SK-N-SH treated with all-trans-retinoic acid at 6 μM for 48 hours (cell line): ENCODE measurements around the gene PCBP3.

Experiments used
- ARNTL ChIP-seq: fragments of 450-650 bp; formaldehyde crosslinking; IDR thresholded peaks from 2 replicates; pipeline ENCODE4 v1.5.0; 2020; ENCODE audit warnings: low read depth, mild to moderate bottlenecking, moderate library complexity, borderline replicate concordance
- BACH2 ChIP-seq: fragments of 250-450 bp; sonication (Bioruptor Pico); IDR thresholded peaks from 2 replicates; pipeline ENCODE4 v1.9.0; 2021; ENCODE audit warnings: mild to moderate bottlenecking, borderline replicate concordance
- CSDC2 ChIP-seq: fragments of 250-450 bp; sonication (Bioruptor Pico); IDR thresholded peaks from 2 replicates; pipeline ENCODE4 v1.5.0; 2020; ENCODE audit warnings: mild to moderate bottlenecking, moderate library complexity
- OSR1 ChIP-seq: fragments of 250-450 bp; sonication (Bioruptor Pico); IDR thresholded peaks from 2 replicates; pipeline ENCODE4 v1.8.0; 2022; ENCODE audit warnings: moderate library complexity, mild to moderate bottlenecking, inconsistent platforms
- PATZ1 ChIP-seq: fragments of 250-450 bp; sonication (Bioruptor Pico); IDR thresholded peaks from 2 replicates; pipeline ENCODE4 v1.8.0; 2020; ENCODE audit warnings: mild to moderate bottlenecking, moderate library complexity, borderline replicate concordance
- PPARA ChIP-seq: fragments of 250-450 bp; sonication (Bioruptor Pico); IDR thresholded peaks from 2 replicates; pipeline ENCODE4 v1.5.0; 2020; ENCODE audit warnings: mild to moderate bottlenecking, borderline replicate concordance
- TCF4 ChIP-seq: fragments of 250-450 bp; sonication (Bioruptor Pico); IDR thresholded peaks from 2 replicates; pipeline ENCODE4 v1.8.0; 2021; ENCODE audit warnings: mild to moderate bottlenecking, moderate library complexity, borderline replicate concordance
- TOX ChIP-seq: fragments of 250-450 bp; sonication (Bioruptor Pico); IDR thresholded peaks from 2 replicates; pipeline ENCODE4 v1.8.0; 2021; ENCODE audit warnings: mild to moderate bottlenecking, moderate library complexity, borderline replicate concordance
- ZFP3 ChIP-seq: fragments of 250-450 bp; sonication (Bioruptor Pico); IDR thresholded peaks from 2 replicates; pipeline ENCODE4 v1.5.0; 2020; ENCODE audit warnings: mild to moderate bottlenecking, moderate library complexity
- ZFP30 ChIP-seq: fragments of 450-650 bp; formaldehyde crosslinking; IDR thresholded peaks from 2 replicates; pipeline ENCODE4 v1.5.0; 2022; ENCODE audit warnings: mild to moderate bottlenecking, moderate library complexity
- ZNF565 ChIP-seq: fragments of 450-650 bp; formaldehyde crosslinking; conservative IDR thresholded peaks from 2 replicates; pipeline ENCODE4 v1.5.0; 2020; ENCODE audit warnings: low read depth, mild to moderate bottlenecking, moderate library complexity
- TF ChIP-seq, protein P1 (sequence below): fragments of 250-450 bp; sonication (Bioruptor Pico); IDR thresholded peaks from 2 replicates; pipeline ENCODE4 v1.5.1; 2021; ENCODE audit warnings: mild to moderate bottlenecking, moderate library complexity

- TF ChIP-seq BACH2 (CRISPR knock-in tag) (no peak), PPARA (no peak), ZFP3 (CRISPR knock-in tag) (no peak), TOX (CRISPR knock-in tag) (no peak), ZFP30 (no peak), ARNTL (CRISPR knock-in tag) (no peak), OSR1 (CRISPR knock-in tag) (no peak), ZNF565 (no peak), CSDC2 (CRISPR knock-in tag) (no peak), TCF4 (CRISPR knock-in tag) (no peak), PATZ1 (CRISPR knock-in tag) (no peak)
- TF ChIP-seq, protein P1, sequence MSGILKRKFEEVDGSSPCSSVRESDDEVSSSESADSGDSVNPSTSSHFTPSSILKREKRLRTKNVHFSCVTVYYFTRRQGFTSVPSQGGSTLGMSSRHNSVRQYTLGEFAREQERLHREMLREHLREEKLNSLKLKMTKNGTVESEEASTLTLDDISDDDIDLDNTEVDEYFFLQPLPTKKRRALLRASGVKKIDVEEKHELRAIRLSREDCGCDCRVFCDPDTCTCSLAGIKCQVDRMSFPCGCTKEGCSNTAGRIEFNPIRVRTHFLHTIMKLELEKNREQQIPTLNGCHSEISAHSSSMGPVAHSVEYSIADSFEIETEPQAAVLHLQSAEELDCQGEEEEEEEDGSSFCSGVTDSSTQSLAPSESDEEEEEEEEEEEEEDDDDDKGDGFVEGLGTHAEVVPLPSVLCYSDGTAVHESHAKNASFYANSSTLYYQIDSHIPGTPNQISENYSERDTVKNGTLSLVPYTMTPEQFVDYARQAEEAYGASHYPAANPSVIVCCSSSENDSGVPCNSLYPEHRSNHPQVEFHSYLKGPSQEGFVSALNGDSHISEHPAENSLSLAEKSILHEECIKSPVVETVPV (CRISPR knock-in tag) = no peak
Measured at GRCh38 chr21:45695086-45695485, 51.6 kb downstream of the PCBP3 start.
